ENCODE data around the gene NFKBIL1. TPM values are rescaled to one million over a fixed set of nuclear protein-coding genes. Genes with fewer than 3 reads are reported as not detected.

NFKBIL1 gene
- total RNA-seq, 1 experiment from 2014 or later, result 15.1 TPM

DNA sequence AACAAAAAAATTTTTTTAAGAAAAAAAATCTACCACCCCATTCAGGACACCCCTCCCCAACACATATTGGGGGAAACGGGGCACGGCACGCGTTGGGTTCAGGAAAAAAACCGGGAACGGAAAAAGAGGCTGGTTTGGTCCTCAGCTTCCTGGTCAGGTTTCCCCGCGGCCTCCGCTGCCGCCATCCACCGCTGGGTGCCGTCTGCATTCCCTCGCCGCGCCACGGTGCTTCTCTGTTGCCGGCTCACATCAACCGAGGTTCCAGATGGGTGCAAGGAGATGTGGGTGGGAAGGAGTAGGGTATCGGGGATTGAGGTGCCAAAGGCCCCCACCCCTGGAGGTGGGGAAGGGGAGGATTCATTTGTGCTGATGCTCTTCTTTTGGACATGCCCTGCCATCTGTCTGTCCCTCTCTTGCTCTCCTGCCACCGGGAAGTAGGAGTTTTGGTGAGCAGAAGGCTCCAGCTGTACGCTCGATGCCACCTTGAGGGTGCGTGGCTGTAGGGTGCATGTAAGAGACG lies 12.8 kb upstream of the NFKBIL1 start:
- H4K8ac ChIP-seq (replicated peaks; ENCODE audit: insufficient read length, low read depth, low read length), result no peak overlapping the region
- peaks cover 16% of the 10 kb centered on the region for H3K79me1 ChIP-seq (ENCODE audit: insufficient read depth, low read depth, low read length, poor library complexity, severe bottlenecking)
- H3K23me2 ChIP-seq (ENCODE audit: insufficient read length, low read depth, low read length, poor library complexity, severe bottlenecking), result no peaks in the 10 kb centered on the region
- no peak overlapping the region for H2BK20ac ChIP-seq (ENCODE audit: low read depth, low read length, poor library complexity, severe bottlenecking)
- no peaks in the 10 kb centered on the region for H3K27me3 ChIP-seq (ENCODE audit: insufficient read depth, low read length)
- no peak overlapping the region for H2BK5ac ChIP-seq (ENCODE audit: insufficient read length, low read length)
- no peak overlapping the region for H3K27ac ChIP-seq (ENCODE audit: insufficient read length, low read depth, low read length)
- H2BK12ac ChIP-seq (ENCODE audit: insufficient read length, low read depth, low read length), result no peak overlapping the region
- H4K20me1 ChIP-seq (ENCODE audit: control insufficient read depth, insufficient read depth, insufficient read length), result peaks cover 4% of the 10 kb centered on the region
- H3K79me2 ChIP-seq (ENCODE audit: insufficient read depth, low read length), result peaks cover 14% of the 10 kb centered on the region
- H3K9me3 ChIP-seq (ENCODE audit: control insufficient read depth, low read depth, low read length), result no peaks in the 10 kb centered on the region
- H2BK15ac ChIP-seq (ENCODE audit: low read depth, low read length), result no peak overlapping the region
- H3T11ph ChIP-seq (ENCODE audit: low read length), result no peak overlapping the region
- Mint-ChIP-seq H3K36me3 (ENCODE audit: insufficient read depth in 1 of 3, low read depth in 3 of 3) (peaks cover 86 to 98% (median 96%) of the 10 kb centered on the region in 3 experiments), H3K27me3 (ENCODE audit: low read depth) (no peaks in the 10 kb centered on the region), H3K9me3 (no peaks in the 10 kb centered on the region), H3K4me1 (peaks cover 34 to 43% of the 10 kb centered on the region in 2 experiments), H3K4me3 (no peak overlapping the region), H3K27ac (no peak overlapping the region; a peak in 1 of 7 replicates)
- TF ChIP-seq, protein P1, sequence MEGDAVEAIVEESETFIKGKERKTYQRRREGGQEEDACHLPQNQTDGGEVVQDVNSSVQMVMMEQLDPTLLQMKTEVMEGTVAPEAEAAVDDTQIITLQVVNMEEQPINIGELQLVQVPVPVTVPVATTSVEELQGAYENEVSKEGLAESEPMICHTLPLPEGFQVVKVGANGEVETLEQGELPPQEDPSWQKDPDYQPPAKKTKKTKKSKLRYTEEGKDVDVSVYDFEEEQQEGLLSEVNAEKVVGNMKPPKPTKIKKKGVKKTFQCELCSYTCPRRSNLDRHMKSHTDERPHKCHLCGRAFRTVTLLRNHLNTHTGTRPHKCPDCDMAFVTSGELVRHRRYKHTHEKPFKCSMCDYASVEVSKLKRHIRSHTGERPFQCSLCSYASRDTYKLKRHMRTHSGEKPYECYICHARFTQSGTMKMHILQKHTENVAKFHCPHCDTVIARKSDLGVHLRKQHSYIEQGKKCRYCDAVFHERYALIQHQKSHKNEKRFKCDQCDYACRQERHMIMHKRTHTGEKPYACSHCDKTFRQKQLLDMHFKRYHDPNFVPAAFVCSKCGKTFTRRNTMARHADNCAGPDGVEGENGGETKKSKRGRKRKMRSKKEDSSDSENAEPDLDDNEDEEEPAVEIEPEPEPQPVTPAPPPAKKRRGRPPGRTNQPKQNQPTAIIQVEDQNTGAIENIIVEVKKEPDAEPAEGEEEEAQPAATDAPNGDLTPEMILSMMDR (conservative IDR thresholded peaks at IDR 0.05), result no peak
- H4K91ac ChIP-seq (ENCODE audit: insufficient read length, low read depth, low read length), result no peak overlapping the region
- H3K18ac ChIP-seq (ENCODE audit: insufficient read length, low read depth, low read length), result no peak overlapping the region
- H2AFZ ChIP-seq (ENCODE audit: low read length), result no peak overlapping the region
- WGBS (ENCODE audit: extremely low coverage, insufficient read length, low lambda C conversion rate), result no CpG with 5 or more reads among the region's 24 CpGs
- no peak overlapping the region for H3K56ac ChIP-seq (ENCODE audit: insufficient read length, low read depth, low read length)
- no peak overlapping the region for H3K9ac ChIP-seq (ENCODE audit: extremely low read depth, insufficient read length, low read length)
- H4K5ac ChIP-seq (ENCODE audit: insufficient read length, low read depth, low read length), result no peak overlapping the region
- H3K14ac ChIP-seq (ENCODE audit: insufficient read depth, low read length), result no peak overlapping the region
- no peak overlapping the region for H3K4ac ChIP-seq (ENCODE audit: low read depth, low read length)
- no peak overlapping the region for H2BK120ac ChIP-seq (ENCODE audit: low read depth, low read length, poor library complexity, severe bottlenecking)
- DNase-seq, result no peak
- H3K4me2 ChIP-seq (ENCODE audit: insufficient read depth, insufficient read length, low read length), result no peak overlapping the region
- H3K23ac ChIP-seq (ENCODE audit: insufficient read length, low read depth, low read length), result no peak overlapping the region
- no peaks in the 10 kb centered on the region; the same call in 1 of the 2 replicates for H3K4me1 ChIP-seq (ENCODE audit: insufficient read depth, low read length)
- no peak overlapping the region for H2AK5ac ChIP-seq (ENCODE audit: insufficient read length, low read length)

All from H9 (cell line).